Keratinocyte (primary cell): ENCODE measurements around the gene FAM20C. TPM values are rescaled to one million over a fixed set of nuclear protein-coding genes. Genes with fewer than 3 reads are reported as not detected.

Experiments used
- DNase-seq: peaks from one replicate; pipeline ENCODE4 v3.0.0-alpha.2; 2011; ENCODE audit warnings: low read depth, missing footprints, low spot score
- FAIRE-seq: peaks from 2 replicates; lab custom pipeline; 2011; peaks lifted over from hg19 to GRCh38; lab: Jason Lieb, UNC
- H2AFZ ChIP-seq: 2 replicates; pipeline ENCODE4 v1.6.0; 2012; ENCODE audit warnings: low read length, control low read depth, inconsistent platforms; ENCODE audit not compliant: control insufficient read depth
- H3K27ac ChIP-seq: 2 replicates; pipeline ENCODE4 v1.5.1; 2011; ENCODE audit warnings: low read length; ENCODE audit not compliant: control insufficient read depth, insufficient read depth
- H3K27me3 ChIP-seq: 3 replicates; pipeline ENCODE4 v1.6.0; 2011; ENCODE audit warnings: low read length; ENCODE audit not compliant: control insufficient read depth, insufficient read depth; ENCODE audit errors: extremely low read depth
- H3K36me3 ChIP-seq, 2 experiments: 2 replicates in 1 of 2; 3 replicates in 1 of 2; pipeline ENCODE4 v1.5.1; 2011; ENCODE audit warnings: low read length in 2 of 2, mild to moderate bottlenecking in 1 of 2; ENCODE audit not compliant: control insufficient read depth in 2 of 2, insufficient read depth in 2 of 2; ENCODE audit errors: extremely low read depth in 1 of 2
- H3K4me1 ChIP-seq: 3 replicates; pipeline ENCODE4 v1.5.1; 2011; ENCODE audit warnings: low read length; ENCODE audit not compliant: control insufficient read depth, insufficient read depth; ENCODE audit errors: extremely low read depth
- H3K4me2 ChIP-seq: 3 replicates; pipeline ENCODE4 v1.6.0; 2011; ENCODE audit warnings: low read depth, low read length; ENCODE audit not compliant: control insufficient read depth, insufficient read depth; ENCODE audit errors: extremely low read depth
- H3K4me3 ChIP-seq, 3 experiments: fragments of 200-600 bp in 1 of 3; sonication (generic) in 1 of 3; 2 replicates in 2 of 3; 3 replicates in 1 of 3; pipeline ENCODE4 v1.5.1; 2011 to 2016; ENCODE audit warnings: low read length in 3 of 3, mild to moderate bottlenecking in 3 of 3, control low read depth in 2 of 3, inconsistent platforms in 1 of 3, low read depth in 1 of 3, mixed read lengths in 1 of 3, mixed run types in 1 of 3, moderate library complexity in 1 of 3; ENCODE audit not compliant: control insufficient read depth in 2 of 3, insufficient read depth in 2 of 3; ENCODE audit errors: extremely low read depth in 1 of 3
- H3K79me2 ChIP-seq: 2 replicates; pipeline ENCODE4 v1.6.0; 2012; ENCODE audit warnings: low read length; ENCODE audit not compliant: control insufficient read depth, insufficient read depth
- H3K9ac ChIP-seq: 3 replicates; pipeline ENCODE4 v1.6.0; 2011; ENCODE audit warnings: low read length; ENCODE audit not compliant: control insufficient read depth, insufficient read depth; ENCODE audit errors: extremely low read depth
- H3K9me1 ChIP-seq: 3 replicates; pipeline ENCODE4 v1.6.0; 2011; ENCODE audit warnings: low read length; ENCODE audit not compliant: control insufficient read depth, insufficient read depth; ENCODE audit errors: extremely low read depth
- H3K9me3 ChIP-seq: 2 replicates; pipeline ENCODE4 v1.5.1; 2012; ENCODE audit warnings: low read depth, low read length; ENCODE audit not compliant: control insufficient read depth
- H4K20me1 ChIP-seq: 3 replicates; pipeline ENCODE4 v1.6.0; 2011; ENCODE audit warnings: low read length; ENCODE audit not compliant: control insufficient read depth, insufficient read depth; ENCODE audit errors: extremely low read depth
- EZH2 ChIP-seq: IDR thresholded peaks from one replicate; pipeline ENCODE4 v1.6.1; 2012; ENCODE audit warnings: inconsistent platforms, mild to moderate bottlenecking, low read length, moderate library complexity
- dilution Hi-C: fragments of 300-500 bp; cut with MboI; formaldehyde crosslinking; loops from one replicate; pipeline ENCODE4 v1.7.0; 2020; ENCODE audit warnings: low sequenced_read_pairs; ENCODE audit not compliant: extremely low pct_ligation_motif_present
- polyA plus RNA-seq, 5 experiments: library from polyadenylated mRNA; depleted of rRNA in 3 of 5; stranded (reverse) in 3 of 5; stranded (forward) in 1 of 5; unstranded in 1 of 5; fragments of >200 nt; gene quantifications; 1 replicate in 1 of 5; 2 replicates in 3 of 5; 3 replicates in 1 of 5; pipeline versions ENCODE4 v1.2.1 to v1.2.3, GENCODE V29; 2011 to 2012; ENCODE audit warnings: missing spikeins in 2 of 5, low read depth in 1 of 5, low replicate concordance in 1 of 5
- TF ChIP-seq, protein P1 (sequence below), 3 experiments: IDR thresholded peaks in 1 of 3; conservative IDR thresholded peaks in 1 of 3; optimal IDR thresholded peaks in 1 of 3; 2 replicates in 2 of 3; 3 replicates in 1 of 3; pipeline versions ENCODE3 to v1.5.1; 2011; ENCODE audit warnings: low read length in 3 of 3, mild to moderate bottlenecking in 3 of 3, moderate library complexity in 2 of 3, control low read depth in 1 of 3, inconsistent platforms in 1 of 3; ENCODE audit not compliant: insufficient read depth in 2 of 3; ENCODE audit errors: extremely low read depth in 1 of 3

FAM20C gene
- polyA plus RNA-seq, 1 donor (not counting 4 experiments of a cell fraction or from before 2014, with no cell fraction given), result 3.8 TPM

DNA sequence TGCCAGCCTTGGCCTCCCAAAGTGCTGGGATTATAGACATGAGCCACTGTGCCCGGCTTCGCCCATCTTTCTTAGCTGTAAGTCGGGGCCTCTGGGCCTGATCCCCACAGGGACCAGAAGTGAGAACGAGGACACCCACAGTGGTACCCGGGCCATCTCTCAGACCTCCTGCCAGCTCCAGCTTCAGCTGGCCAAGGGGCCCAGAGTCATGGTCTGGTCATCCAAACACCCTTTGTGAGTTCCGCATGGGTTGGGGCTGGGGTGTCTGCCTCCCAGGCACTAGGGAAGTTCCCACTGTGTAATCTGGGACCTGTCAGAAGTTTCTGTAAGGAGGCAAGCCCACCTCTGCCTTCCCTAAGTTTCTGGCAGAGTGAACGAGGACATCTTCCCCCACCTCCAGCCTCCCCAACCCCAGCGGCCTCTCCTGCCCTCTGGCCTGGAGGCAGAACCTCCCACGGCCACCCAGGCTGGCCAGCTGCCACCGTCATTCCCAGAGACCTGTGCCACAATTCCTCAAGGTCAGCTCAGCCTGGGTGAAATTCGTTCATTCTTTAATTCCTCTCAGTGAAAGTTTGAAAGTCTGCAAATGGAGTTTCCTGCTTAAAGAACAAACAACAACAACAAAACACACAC, 78.1 kb downstream of the FAM20C start:
- Histone ChIP-seq H3K27me3 (peaks cover 4% of the 10 kb centered on the region), H3K36me3 (no peaks in the 10 kb centered on the region), H3K4me1 (no peaks in the 10 kb centered on the region), H3K9me1 (no peaks in the 10 kb centered on the region), H3K79me2 (no peaks in the 10 kb centered on the region), H3K4me3 (no peak overlapping the region), H2AFZ (no peak overlapping the region), H4K20me1 (no peaks in the 10 kb centered on the region), H3K9me3 (no peaks in the 10 kb centered on the region), H3K9ac (no peak overlapping the region), H3K4me2 (no peak overlapping the region), H3K27ac (no peak overlapping the region)
- DNase-seq, result no peak
- dilution Hi-C loops, result no loop called here
- FAIRE-seq, result no peak
- TF ChIP-seq, protein P1, sequence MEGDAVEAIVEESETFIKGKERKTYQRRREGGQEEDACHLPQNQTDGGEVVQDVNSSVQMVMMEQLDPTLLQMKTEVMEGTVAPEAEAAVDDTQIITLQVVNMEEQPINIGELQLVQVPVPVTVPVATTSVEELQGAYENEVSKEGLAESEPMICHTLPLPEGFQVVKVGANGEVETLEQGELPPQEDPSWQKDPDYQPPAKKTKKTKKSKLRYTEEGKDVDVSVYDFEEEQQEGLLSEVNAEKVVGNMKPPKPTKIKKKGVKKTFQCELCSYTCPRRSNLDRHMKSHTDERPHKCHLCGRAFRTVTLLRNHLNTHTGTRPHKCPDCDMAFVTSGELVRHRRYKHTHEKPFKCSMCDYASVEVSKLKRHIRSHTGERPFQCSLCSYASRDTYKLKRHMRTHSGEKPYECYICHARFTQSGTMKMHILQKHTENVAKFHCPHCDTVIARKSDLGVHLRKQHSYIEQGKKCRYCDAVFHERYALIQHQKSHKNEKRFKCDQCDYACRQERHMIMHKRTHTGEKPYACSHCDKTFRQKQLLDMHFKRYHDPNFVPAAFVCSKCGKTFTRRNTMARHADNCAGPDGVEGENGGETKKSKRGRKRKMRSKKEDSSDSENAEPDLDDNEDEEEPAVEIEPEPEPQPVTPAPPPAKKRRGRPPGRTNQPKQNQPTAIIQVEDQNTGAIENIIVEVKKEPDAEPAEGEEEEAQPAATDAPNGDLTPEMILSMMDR (optimal IDR thresholded peaks at IDR 0.05 in 1 of 3, IDR thresholded peaks at IDR 0.05 in 1 of 3, conservative IDR thresholded peaks at IDR 0.05 in 1 of 3; ENCODE audit: extremely low read depth in 1 of 3, insufficient read depth in 2 of 3, low read length in 3 of 3), result no peak
- TF ChIP-seq EZH2, result no peak

- H3K4me3 ChIP-seq, result no peak overlapping the region
- TF ChIP-seq, protein P1 (optimal IDR thresholded peaks at IDR 0.05 in 1 of 3, IDR thresholded peaks at IDR 0.05 in 1 of 3, conservative IDR thresholded peaks at IDR 0.05 in 1 of 3; ENCODE audit: extremely low read depth in 1 of 3, insufficient read depth in 2 of 3, low read length in 3 of 3), result no peak
- no peak for TF ChIP-seq EZH2
- no peaks in the 10 kb centered on the region for H3K9me1 ChIP-seq
- no peak overlapping the region for H3K4me2 ChIP-seq
- H2AFZ ChIP-seq, result no peak overlapping the region
- DNase-seq (no peak), FAIRE-seq (no peak)
- H3K27ac ChIP-seq, result no peak overlapping the region
- dilution Hi-C loops, result no loop called here
- no peak overlapping the region for H3K9ac ChIP-seq
- peaks cover 3% of the 10 kb centered on the region for H3K9me3 ChIP-seq
- H3K27me3 ChIP-seq, result peaks cover 9% of the 10 kb centered on the region
- H3K4me1 ChIP-seq, result no peaks in the 10 kb centered on the region
- H3K79me2 ChIP-seq, result no peaks in the 10 kb centered on the region
- H4K20me1 ChIP-seq, result no peaks in the 10 kb centered on the region
- no peaks in the 10 kb centered on the region for H3K36me3 ChIP-seq
These were observed 79.1 kb downstream of the FAM20C start for GRCh38 chr7:271266-272107.
